GM12873 (cell line): ENCODE results near the gene RFX1.

Experiments
- CTCF ChIP-seq: IDR thresholded peaks from 2 replicates; pipeline ENCODE4 v1.5.1; 2012; ENCODE audit warnings: low read depth, mild to moderate bottlenecking, moderate library complexity, low read length, control low read depth; ENCODE audit not compliant: insufficient read depth; ENCODE audit errors: missing control alignments

Gene RFX1

GRCh38 chr19:13937479-13938300, 68.4 kb downstream of the RFX1 start:
- no peak for TF ChIP-seq CTCF

GRCh38 chr19:13935765-13936510, 70.2 kb downstream of the RFX1 start:
- TF ChIP-seq CTCF: no peak

GRCh38 chr19:13934785-13935109, 71.4 kb downstream of the RFX1 start:
- no peak for TF ChIP-seq CTCF

GRCh38 chr19:13932911-13933393, 73.2 kb downstream of the RFX1 start:
- TF ChIP-seq CTCF: no peak

- TF ChIP-seq CTCF: no peak
These were observed 73.9 kb downstream of the RFX1 start for GRCh38 chr19:13932149-13932637.

- no peak for TF ChIP-seq CTCF
These were observed 74.5 kb downstream of the RFX1 start for GRCh38 chr19:13931391-13932148.

GRCh38 chr19:13930402-13930801, 75.7 kb downstream of the RFX1 start:
- TF ChIP-seq CTCF: no peak
